ENCODE data around the gene KIAA1549.

KIAA1549 gene

DNA sequence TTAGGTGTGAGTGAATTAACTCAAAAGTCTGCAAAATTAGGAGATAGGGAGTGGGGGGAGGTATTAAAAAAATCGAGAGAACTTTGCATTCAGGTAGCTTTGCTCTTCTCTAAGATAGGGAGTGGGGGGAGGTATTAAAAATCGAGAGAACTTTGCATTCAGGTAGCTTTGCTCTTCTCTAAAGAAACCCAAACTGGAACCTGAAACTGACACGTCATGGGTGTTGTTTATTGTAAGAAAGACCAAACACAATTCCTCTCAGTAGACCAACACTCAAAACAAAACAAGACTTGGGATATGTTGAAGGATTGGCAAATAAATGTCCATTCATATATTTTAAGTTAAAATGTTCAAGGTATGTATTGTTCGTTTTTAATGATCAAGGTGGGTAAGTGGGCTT is 87.9 kb downstream of the KIAA1549 start:
- CTCF ChIA-PET = interaction anchor here (1.7 kb wide), 1 partner anchor 9 kb away, joined by 4 read pairs; no protein-coding TSS in a partner anchor
- Histone ChIP-seq H3K36me3 (ENCODE audit: control insufficient read depth in 2 of 2, insufficient read depth in 1 of 2, low read length in 2 of 2) (peaks cover 0 to 22% of the 10 kb centered on the region in 2 experiments; a peak in 2 of 3 replicates), H3K4me1 (ENCODE audit: control insufficient read depth, insufficient read depth, low read length) (peaks cover 26% of the 10 kb centered on the region), H3K9me3 (ENCODE audit: control insufficient read depth, insufficient read depth, low read depth, low read length) (no peaks in the 10 kb centered on the region), H3K27ac (ENCODE audit: extremely low read depth, low read depth, low read length) (no peak overlapping the region), H3K4me3 (ENCODE audit: low read depth, low read length) (no peak overlapping the region)
- TF ChIP-seq ZNF184 (tag by site-specific recombination; IDR thresholded peaks at IDR 0.05) = no peak
- TF ChIP-seq, protein P1, sequence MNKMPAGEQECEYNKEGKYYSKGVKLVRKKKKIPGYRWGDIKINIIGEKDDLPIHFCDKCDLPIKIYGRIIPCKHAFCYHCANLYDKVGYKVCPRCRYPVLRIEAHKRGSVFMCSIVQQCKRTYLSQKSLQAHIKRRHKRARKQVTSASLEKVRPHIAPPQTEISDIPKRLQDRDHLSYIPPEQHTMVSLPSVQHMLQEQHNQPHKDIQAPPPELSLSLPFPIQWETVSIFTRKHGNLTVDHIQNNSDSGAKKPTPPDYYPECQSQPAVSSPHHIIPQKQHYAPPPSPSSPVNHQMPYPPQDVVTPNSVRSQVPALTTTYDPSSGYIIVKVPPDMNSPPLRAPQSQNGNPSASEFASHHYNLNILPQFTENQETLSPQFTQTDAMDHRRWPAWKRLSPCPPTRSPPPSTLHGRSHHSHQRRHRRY (tag by site-specific recombination; IDR thresholded peaks at IDR 0.05) = no peak
- TF ChIP-seq, protein P2, sequence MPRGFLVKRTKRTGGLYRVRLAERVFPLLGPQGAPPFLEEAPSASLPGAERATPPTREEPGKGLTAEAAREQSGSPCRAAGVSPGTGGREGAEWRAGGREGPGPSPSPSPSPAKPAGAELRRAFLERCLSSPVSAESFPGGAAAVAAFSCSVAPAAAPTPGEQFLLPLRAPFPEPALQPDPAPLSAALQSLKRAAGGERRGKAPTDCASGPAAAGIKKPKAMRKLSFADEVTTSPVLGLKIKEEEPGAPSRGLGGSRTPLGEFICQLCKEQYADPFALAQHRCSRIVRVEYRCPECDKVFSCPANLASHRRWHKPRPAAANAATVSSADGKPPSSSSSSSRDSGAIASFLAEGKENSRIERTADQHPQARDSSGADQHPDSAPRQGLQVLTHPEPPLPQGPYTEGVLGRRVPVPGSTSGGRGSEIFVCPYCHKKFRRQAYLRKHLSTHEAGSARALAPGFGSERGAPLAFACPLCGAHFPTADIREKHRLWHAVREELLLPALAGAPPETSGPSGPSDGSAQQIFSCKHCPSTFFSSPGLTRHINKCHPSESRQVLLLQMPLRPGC (tag by site-specific recombination; IDR thresholded peaks at IDR 0.05) = no peak
- no peak for TF ChIP-seq ZNF416 (tag by site-specific recombination; IDR thresholded peaks at IDR 0.05)
- TF ChIP-seq ZNF335 (tag by site-specific recombination; conservative IDR thresholded peaks at IDR 0.05) = no peak
- TF ChIP-seq IKZF3 (tag by site-specific recombination; IDR thresholded peaks at IDR 0.05) = no peak
- TF ChIP-seq, protein P3, sequence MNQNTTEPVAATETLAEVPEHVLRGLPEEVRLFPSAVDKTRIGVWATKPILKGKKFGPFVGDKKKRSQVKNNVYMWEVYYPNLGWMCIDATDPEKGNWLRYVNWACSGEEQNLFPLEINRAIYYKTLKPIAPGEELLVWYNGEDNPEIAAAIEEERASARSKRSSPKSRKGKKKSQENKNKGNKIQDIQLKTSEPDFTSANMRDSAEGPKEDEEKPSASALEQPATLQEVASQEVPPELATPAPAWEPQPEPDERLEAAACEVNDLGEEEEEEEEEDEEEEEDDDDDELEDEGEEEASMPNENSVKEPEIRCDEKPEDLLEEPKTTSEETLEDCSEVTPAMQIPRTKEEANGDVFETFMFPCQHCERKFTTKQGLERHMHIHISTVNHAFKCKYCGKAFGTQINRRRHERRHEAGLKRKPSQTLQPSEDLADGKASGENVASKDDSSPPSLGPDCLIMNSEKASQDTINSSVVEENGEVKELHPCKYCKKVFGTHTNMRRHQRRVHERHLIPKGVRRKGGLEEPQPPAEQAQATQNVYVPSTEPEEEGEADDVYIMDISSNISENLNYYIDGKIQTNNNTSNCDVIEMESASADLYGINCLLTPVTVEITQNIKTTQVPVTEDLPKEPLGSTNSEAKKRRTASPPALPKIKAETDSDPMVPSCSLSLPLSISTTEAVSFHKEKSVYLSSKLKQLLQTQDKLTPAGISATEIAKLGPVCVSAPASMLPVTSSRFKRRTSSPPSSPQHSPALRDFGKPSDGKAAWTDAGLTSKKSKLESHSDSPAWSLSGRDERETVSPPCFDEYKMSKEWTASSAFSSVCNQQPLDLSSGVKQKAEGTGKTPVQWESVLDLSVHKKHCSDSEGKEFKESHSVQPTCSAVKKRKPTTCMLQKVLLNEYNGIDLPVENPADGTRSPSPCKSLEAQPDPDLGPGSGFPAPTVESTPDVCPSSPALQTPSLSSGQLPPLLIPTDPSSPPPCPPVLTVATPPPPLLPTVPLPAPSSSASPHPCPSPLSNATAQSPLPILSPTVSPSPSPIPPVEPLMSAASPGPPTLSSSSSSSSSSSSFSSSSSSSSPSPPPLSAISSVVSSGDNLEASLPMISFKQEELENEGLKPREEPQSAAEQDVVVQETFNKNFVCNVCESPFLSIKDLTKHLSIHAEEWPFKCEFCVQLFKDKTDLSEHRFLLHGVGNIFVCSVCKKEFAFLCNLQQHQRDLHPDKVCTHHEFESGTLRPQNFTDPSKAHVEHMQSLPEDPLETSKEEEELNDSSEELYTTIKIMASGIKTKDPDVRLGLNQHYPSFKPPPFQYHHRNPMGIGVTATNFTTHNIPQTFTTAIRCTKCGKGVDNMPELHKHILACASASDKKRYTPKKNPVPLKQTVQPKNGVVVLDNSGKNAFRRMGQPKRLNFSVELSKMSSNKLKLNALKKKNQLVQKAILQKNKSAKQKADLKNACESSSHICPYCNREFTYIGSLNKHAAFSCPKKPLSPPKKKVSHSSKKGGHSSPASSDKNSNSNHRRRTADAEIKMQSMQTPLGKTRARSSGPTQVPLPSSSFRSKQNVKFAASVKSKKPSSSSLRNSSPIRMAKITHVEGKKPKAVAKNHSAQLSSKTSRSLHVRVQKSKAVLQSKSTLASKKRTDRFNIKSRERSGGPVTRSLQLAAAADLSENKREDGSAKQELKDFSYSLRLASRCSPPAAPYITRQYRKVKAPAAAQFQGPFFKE (tag by site-specific recombination; IDR thresholded peaks at IDR 0.05; ENCODE audit: borderline replicate concordance) = no peak
- POLR2A ChIA-PET = no interaction called here

DNA sequence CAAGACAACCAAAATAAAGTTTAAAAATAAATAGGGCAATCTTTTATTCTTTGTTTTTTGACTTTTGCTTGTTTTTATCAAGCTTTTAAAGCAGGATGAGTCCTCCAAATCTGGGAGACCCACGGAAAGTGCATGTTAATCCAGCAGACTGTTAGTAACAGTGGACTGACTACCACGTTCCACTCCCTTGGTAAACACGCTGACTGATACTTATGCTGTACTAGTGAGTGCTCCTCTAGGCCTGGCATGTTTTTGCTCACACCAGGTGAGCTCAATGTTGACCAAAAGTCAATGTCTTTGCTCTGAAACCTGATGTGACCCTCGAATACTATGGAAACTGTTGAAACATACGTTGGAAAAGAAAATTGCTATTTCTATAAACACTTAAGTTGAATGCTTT is 88.4 kb downstream of the KIAA1549 start:
- POLR2A ChIA-PET = no interaction called here
- peaks cover 0 to 22% of the 10 kb centered on the region in 2 experiments; a peak in 2 of 3 replicates for H3K36me3 ChIP-seq (ENCODE audit: control insufficient read depth in 2 of 2, insufficient read depth in 1 of 2, low read length in 2 of 2)
- H3K27ac ChIP-seq (ENCODE audit: extremely low read depth, low read depth, low read length) = no peak overlapping the region
- H3K9me3 ChIP-seq (ENCODE audit: control insufficient read depth, insufficient read depth, low read depth, low read length) = no peaks in the 10 kb centered on the region
- H3K4me1 ChIP-seq (ENCODE audit: control insufficient read depth, insufficient read depth, low read length) = peaks cover 26% of the 10 kb centered on the region
- TF ChIP-seq KLF8 (tag by site-specific recombination; IDR thresholded peaks at IDR 0.05) (no peak), ZFP41 (tag by site-specific recombination; IDR thresholded peaks at IDR 0.05; ENCODE audit: borderline replicate concordance) (no peak), ZNF37A (tag by site-specific recombination; IDR thresholded peaks at IDR 0.05) (no peak), YY2 (tag by site-specific recombination; IDR thresholded peaks at IDR 0.05) (no peak), TCF7L2 (IDR thresholded peaks at IDR 0.05; ENCODE audit: borderline replicate concordance, low read depth, low read length) (no peak)
- no peak overlapping the region for H3K4me3 ChIP-seq (ENCODE audit: low read depth, low read length)
- CTCF ChIA-PET = interaction anchor here (1.7 kb wide), 1 partner anchor 9 kb away, joined by 4 read pairs; no protein-coding TSS in a partner anchor
